Gastroesophageal sphincter (tissue), 3 donors: ENCODE data around the gene CCM2L.

Experiments
- POLR2A ChIP-seq, 2 donors: fragments of 450-650 bp; IDR thresholded peaks; one replicate each; pipeline ENCODE4 v1.6.1; 2017; ENCODE audit warnings: antibody characterized with exemption in 2 of 2, mild to moderate bottlenecking in 2 of 2, moderate library complexity in 1 of 2
- TF ChIP-seq, protein P1 (sequence below), 4 experiments: fragments of 200-600 bp in 2 of 4; fragments of 450-650 bp in 2 of 4; sonication (generic) in 1 of 4; IDR thresholded peaks; one replicate each; pipeline ENCODE4 v1.5.1; 2017 to 2019; ENCODE audit warnings: antibody characterized with exemption in 4 of 4, mild to moderate bottlenecking in 2 of 4, moderate library complexity in 2 of 4

DNA sequence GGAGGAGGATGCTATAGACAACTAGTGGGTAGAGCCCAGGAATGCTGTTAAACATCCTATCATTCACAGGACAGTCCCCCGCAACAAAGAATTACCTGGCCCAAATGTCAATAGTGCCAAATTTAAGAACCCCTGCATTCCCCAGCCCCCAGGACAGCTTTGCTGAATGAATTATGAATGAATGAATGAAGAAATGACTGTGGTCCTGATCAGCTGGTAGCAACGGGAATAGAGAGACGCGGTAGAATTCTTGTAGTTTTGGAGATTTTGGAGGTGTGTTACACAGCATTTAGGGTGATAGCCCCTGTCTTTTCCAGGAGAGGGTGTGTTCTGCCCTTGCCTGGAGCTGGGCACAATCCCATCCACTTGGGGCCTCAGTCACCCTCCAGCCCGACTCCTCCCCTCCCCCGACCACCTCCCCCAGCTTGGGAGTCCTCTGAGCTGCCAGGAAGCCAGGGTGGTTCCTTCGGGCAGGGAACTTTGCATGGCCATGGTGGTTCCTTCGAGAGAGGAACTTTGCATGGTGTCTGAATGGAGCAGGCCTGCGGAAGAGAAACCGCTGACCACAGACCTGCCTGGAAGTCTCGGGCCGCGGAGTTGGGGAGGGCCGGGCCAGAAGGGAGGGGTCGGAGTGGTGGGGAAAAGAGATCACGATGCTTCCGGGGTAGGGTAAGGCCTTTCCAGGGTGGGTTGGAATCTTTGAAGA is 40.8 kb downstream of the CCM2L start:
- no peak for TF ChIP-seq POLR2A (IDR thresholded peaks at IDR 0.05)
- TF ChIP-seq, protein P1, sequence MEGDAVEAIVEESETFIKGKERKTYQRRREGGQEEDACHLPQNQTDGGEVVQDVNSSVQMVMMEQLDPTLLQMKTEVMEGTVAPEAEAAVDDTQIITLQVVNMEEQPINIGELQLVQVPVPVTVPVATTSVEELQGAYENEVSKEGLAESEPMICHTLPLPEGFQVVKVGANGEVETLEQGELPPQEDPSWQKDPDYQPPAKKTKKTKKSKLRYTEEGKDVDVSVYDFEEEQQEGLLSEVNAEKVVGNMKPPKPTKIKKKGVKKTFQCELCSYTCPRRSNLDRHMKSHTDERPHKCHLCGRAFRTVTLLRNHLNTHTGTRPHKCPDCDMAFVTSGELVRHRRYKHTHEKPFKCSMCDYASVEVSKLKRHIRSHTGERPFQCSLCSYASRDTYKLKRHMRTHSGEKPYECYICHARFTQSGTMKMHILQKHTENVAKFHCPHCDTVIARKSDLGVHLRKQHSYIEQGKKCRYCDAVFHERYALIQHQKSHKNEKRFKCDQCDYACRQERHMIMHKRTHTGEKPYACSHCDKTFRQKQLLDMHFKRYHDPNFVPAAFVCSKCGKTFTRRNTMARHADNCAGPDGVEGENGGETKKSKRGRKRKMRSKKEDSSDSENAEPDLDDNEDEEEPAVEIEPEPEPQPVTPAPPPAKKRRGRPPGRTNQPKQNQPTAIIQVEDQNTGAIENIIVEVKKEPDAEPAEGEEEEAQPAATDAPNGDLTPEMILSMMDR (IDR thresholded peaks at IDR 0.05), result no peak
